Measurements from ENCODE around the gene CHMP3. TPM values are rescaled to one million over a fixed set of nuclear protein-coding genes. Genes with fewer than 3 reads are reported as not detected.

The CHMP3 gene
- polyA plus RNA-seq, 1 of the 3 experiments (the other 2 are of a cell fraction) = 75.3 TPM

DNA sequence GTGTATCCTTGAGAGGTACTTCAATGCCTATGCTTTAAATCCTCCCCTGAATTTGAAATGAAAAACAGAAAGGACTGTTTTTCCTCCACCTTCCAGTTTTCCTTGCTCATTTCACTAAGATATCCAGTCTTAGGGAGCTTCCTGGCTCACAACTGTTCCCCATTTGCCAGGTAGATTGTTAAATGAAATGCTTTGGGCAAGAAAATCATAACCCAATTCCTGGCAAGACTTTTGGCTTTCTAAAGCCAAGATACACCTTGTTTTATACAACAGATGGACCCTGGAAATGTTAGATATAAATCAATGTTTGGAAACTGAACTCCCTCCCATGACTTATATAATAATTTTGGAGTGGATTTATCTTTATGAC, 3.6 kb upstream of the CHMP3 start:
- Histone ChIP-seq H3K27me3 (ENCODE audit: insufficient read depth) (no peaks in the 10 kb centered on the region), H3K27ac (ENCODE audit: low read depth in 2 of 2, low read length in 1 of 2) (no peak overlapping the region), H3K9ac (no peak overlapping the region), H3K79me2 (ENCODE audit: insufficient read depth) (peaks cover 10% of the 10 kb centered on the region), H3K4me2 (no peak overlapping the region), H3F3A (replicated peaks; ENCODE audit: insufficient read depth) (no peaks in the 10 kb centered on the region), H3K36me3 (replicated peaks in 1 of 2; ENCODE audit: control insufficient read depth in 1 of 2, insufficient read depth in 2 of 2, low read length in 1 of 2) (no peaks in the 10 kb centered on the region), H3K4me1 (ENCODE audit: control insufficient read depth in 1 of 2, insufficient read depth in 2 of 2, low read depth in 1 of 2, low read length in 1 of 2) (peaks cover 0 to 12% of the 10 kb centered on the region in 2 experiments; a peak in 3 of 4 replicates), H3K9me3 (no peaks in the 10 kb centered on the region), H3K9me2 (no peaks in the 10 kb centered on the region), H4K20me1 (ENCODE audit: insufficient read depth) (no peaks in the 10 kb centered on the region), H3K4me3 (ENCODE audit: low read depth in 2 of 2, low read length in 1 of 2) (no peak overlapping the region), H2AFZ (ENCODE audit: low read depth) (no peak overlapping the region)
- no peak for DNase-seq
- POLR2A ChIA-PET = no interaction called here
- CTCF ChIA-PET = no interaction called here
- TF ChIP-seq, protein P1, sequence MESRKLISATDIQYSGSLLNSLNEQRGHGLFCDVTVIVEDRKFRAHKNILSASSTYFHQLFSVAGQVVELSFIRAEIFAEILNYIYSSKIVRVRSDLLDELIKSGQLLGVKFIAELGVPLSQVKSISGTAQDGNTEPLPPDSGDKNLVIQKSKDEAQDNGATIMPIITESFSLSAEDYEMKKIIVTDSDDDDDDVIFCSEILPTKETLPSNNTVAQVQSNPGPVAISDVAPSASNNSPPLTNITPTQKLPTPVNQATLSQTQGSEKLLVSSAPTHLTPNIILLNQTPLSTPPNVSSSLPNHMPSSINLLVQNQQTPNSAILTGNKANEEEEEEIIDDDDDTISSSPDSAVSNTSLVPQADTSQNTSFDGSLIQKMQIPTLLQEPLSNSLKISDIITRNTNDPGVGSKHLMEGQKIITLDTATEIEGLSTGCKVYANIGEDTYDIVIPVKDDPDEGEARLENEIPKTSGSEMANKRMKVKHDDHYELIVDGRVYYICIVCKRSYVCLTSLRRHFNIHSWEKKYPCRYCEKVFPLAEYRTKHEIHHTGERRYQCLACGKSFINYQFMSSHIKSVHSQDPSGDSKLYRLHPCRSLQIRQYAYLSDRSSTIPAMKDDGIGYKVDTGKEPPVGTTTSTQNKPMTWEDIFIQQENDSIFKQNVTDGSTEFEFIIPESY (IDR thresholded peaks at IDR 0.05; ENCODE audit: borderline replicate concordance, low read depth) = no peak
- TF ChIP-seq TEAD4 (IDR thresholded peaks at IDR 0.05; ENCODE audit: borderline replicate concordance, insufficient read depth) (no peak), RXRA (IDR thresholded peaks at IDR 0.05; ENCODE audit: borderline replicate concordance, low read depth) (no peak), JUND (IDR thresholded peaks at IDR 0.05) (no peak), FOXM1 (IDR thresholded peaks at IDR 0.05; ENCODE audit: low read depth) (no peak), RCOR1 (IDR thresholded peaks at IDR 0.05; ENCODE audit: low read length) (no peak), TAF1 (IDR thresholded peaks at IDR 0.05; ENCODE audit: borderline replicate concordance, low read depth, low read length) (no peak), MXI1 (IDR thresholded peaks at IDR 0.05; ENCODE audit: low read depth, low read length) (no peak), PBX3 (IDR thresholded peaks at IDR 0.05) (no peak), SIN3A (IDR thresholded peaks at IDR 0.05; ENCODE audit: borderline replicate concordance, low read depth, low read length) (no peak), USF1 (IDR thresholded peaks at IDR 0.05; ENCODE audit: borderline replicate concordance, low read depth) (no peak), CHD2 (IDR thresholded peaks at IDR 0.05; ENCODE audit: low read length, partially characterized antibody) (no peak), NFIC (IDR thresholded peaks at IDR 0.05; ENCODE audit: borderline replicate concordance) (no peak), NRF1 (IDR thresholded peaks at IDR 0.05; ENCODE audit: low read depth, low read length) (no peak), CTCF (IDR thresholded peaks at IDR 0.05) (no peak), EP300 (IDR thresholded peaks at IDR 0.05; ENCODE audit: borderline replicate concordance in 1 of 2, low read depth in 1 of 2, low read length in 1 of 2) (no peak), FOSL2 (IDR thresholded peaks at IDR 0.05; ENCODE audit: borderline replicate concordance, low read depth) (no peak)
- TF ChIP-seq, protein P2, sequence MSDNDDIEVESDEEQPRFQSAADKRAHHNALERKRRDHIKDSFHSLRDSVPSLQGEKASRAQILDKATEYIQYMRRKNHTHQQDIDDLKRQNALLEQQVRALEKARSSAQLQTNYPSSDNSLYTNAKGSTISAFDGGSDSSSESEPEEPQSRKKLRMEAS (IDR thresholded peaks at IDR 0.05; ENCODE audit: low read depth) = no peak
